ENCODE measurements around the gene RAC2.

RAC2 gene

GRCh38 chr22:37275134-37275533 lies 31.1 kb upstream of the RAC2 start:
- no peak for DNase-seq (ENCODE audit: low spot score)

GRCh38 chr22:37274380-37274862 lies 30.4 kb upstream of the RAC2 start:
- no peak for DNase-seq (ENCODE audit: low spot score)

- no peak for DNase-seq (ENCODE audit: low spot score)
Observed at GRCh38 chr22:37273846-37274225, 29.8 kb upstream of the RAC2 start.

GRCh38 chr22:37273126-37273845 lies 29.2 kb upstream of the RAC2 start:
- no peak for DNase-seq (ENCODE audit: low spot score)

GRCh38 chr22:37270928-37271650 lies 27.0 kb upstream of the RAC2 start:
- DNase-seq (ENCODE audit: low spot score), result no peak

GRCh38 chr22:37269936-37270678 lies 26.0 kb upstream of the RAC2 start:
- DNase-seq (ENCODE audit: low spot score), result no peak

GRCh38 chr22:37267661-37268413 lies 23.8 kb upstream of the RAC2 start:
- DNase-seq (ENCODE audit: low spot score), result no peak

GRCh38 chr22:37267135-37267587 lies 23.1 kb upstream of the RAC2 start:
- DNase-seq (ENCODE audit: low spot score), result no peak

GRCh38 chr22:37266581-37267134 lies 22.6 kb upstream of the RAC2 start:
- no peak for DNase-seq (ENCODE audit: low spot score)

GRCh38 chr22:37263966-37264887 lies 20.2 kb upstream of the RAC2 start:
- no peak for DNase-seq (ENCODE audit: low spot score)

GRCh38 chr22:37262346-37262745 lies 18.3 kb upstream of the RAC2 start:
- DNase-seq (ENCODE audit: low spot score), result no peak

- DNase-seq (ENCODE audit: low spot score), result peak; percentile 47
Observed at GRCh38 chr22:37260901-37261336, 16.9 kb upstream of the RAC2 start.

GRCh38 chr22:37260155-37260795 lies 16.2 kb upstream of the RAC2 start:
- DNase-seq (ENCODE audit: low spot score), result no peak

GRCh38 chr22:37259540-37260029 lies 15.5 kb upstream of the RAC2 start:
- no peak for DNase-seq (ENCODE audit: low spot score)

- DNase-seq (ENCODE audit: low spot score), result no peak
Observed at GRCh38 chr22:37258753-37259401, 14.8 kb upstream of the RAC2 start.

GRCh38 chr22:37258005-37258752 lies 14.1 kb upstream of the RAC2 start:
- DNase-seq (ENCODE audit: low spot score), result no peak

GRCh38 chr22:37256075-37256726 lies 12.1 kb upstream of the RAC2 start:
- no peak for DNase-seq (ENCODE audit: low spot score)

- no peak for DNase-seq (ENCODE audit: low spot score)
Observed at GRCh38 chr22:37255558-37256006, 11.5 kb upstream of the RAC2 start.

All from hematopoietic multipotent progenitor cell treated with erythropoietin and hydrocortisone succinate and interleukin-3 and kit ligand, for 17 days (in vitro differentiated cells).